ENCODE results near the gene MYH4.

The MYH4 gene

DNA sequence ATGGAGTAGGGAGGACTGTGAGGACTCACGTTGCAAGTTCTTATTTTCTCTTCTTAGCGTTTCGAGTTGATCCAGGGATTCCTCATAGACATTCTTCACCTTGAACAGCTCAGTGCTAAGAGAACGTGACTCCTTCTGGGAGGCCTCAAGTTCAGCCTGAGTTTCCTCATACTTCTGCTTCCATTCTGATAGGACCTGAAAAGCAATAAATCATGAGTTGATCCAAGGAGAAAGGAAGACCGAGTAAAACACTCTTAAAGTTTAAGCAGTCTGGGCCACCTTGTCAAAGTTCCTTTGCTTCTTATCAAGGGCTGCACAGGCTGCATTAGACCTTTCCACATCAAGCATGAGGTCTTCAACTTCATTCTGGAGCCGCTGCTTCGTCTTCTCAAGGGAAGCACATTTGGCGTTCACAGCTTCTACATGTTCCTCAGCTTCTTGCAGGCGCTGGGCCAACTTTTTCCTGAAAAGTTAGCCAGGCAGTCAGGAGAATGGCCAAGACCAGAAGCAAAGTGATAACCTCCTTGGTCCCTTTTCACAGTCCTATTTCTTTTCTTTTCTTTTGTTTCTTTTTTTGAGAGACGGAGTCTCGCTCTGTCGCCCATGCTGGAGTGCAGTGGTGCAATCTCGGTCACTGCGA, 72.7 kb downstream of the MYH4 start:
- no peak overlapping the region for H2BK12ac ChIP-seq (ENCODE audit: low read length)
- H3K9me3 ChIP-seq (ENCODE audit: insufficient read depth, low read depth, low read length): peaks cover 3% of the 10 kb centered on the region
- no peak overlapping the region for H2BK120ac ChIP-seq (ENCODE audit: insufficient read depth, low read length, poor library complexity)
- H3K36me3 ChIP-seq (ENCODE audit: control insufficient read depth in 1 of 2, insufficient read depth in 2 of 2, low read length in 2 of 2): no peaks in the 10 kb centered on the region
- no peak overlapping the region for H3K18ac ChIP-seq (ENCODE audit: low read length)
- no peak for DNase-seq
- no peak overlapping the region for H3K23ac ChIP-seq (ENCODE audit: low read length)
- H3K4me3 ChIP-seq (ENCODE audit: low read depth, low read length): no peak overlapping the region
- no peaks in the 10 kb centered on the region for H3K27me3 ChIP-seq (ENCODE audit: insufficient read depth, low read length)
- no peak overlapping the region for H2BK5ac ChIP-seq (ENCODE audit: low read depth, low read length, poor library complexity)
- H2AK5ac ChIP-seq (ENCODE audit: low read length): no peak overlapping the region
- no peak overlapping the region for H4K12ac ChIP-seq (ENCODE audit: low read depth, low read length)
- no peak overlapping the region for H3K9ac ChIP-seq (ENCODE audit: low read length)
- no peak overlapping the region for H4K91ac ChIP-seq (ENCODE audit: low read depth, low read length)
- no peak overlapping the region for H3K14ac ChIP-seq (ENCODE audit: low read length)
- no peak overlapping the region for H3K4ac ChIP-seq (ENCODE audit: low read depth, low read length)
- no peaks in the 10 kb centered on the region for H3K4me1 ChIP-seq (ENCODE audit: control insufficient read depth in 1 of 2, insufficient read depth in 2 of 2, low read length in 2 of 2)
- H4K8ac ChIP-seq (ENCODE audit: low read depth, low read length): no peak overlapping the region
- no CpG with 5 or more reads among the region's 14 CpGs for WGBS (ENCODE audit: extremely low coverage, insufficient coverage, insufficient read length)
- no peaks in the 10 kb centered on the region for H3K79me2 ChIP-seq (ENCODE audit: control insufficient read depth, insufficient read depth, low read length, poor library complexity)
- H3K27ac ChIP-seq (ENCODE audit: low read depth, low read length): no peak overlapping the region
- no peaks in the 10 kb centered on the region for H3K79me1 ChIP-seq (ENCODE audit: low read length)
- H3K4me2 ChIP-seq (ENCODE audit: low read length): no peak overlapping the region
- H2AFZ ChIP-seq (ENCODE audit: insufficient read depth, low read length, poor library complexity): no peak overlapping the region

DNA sequence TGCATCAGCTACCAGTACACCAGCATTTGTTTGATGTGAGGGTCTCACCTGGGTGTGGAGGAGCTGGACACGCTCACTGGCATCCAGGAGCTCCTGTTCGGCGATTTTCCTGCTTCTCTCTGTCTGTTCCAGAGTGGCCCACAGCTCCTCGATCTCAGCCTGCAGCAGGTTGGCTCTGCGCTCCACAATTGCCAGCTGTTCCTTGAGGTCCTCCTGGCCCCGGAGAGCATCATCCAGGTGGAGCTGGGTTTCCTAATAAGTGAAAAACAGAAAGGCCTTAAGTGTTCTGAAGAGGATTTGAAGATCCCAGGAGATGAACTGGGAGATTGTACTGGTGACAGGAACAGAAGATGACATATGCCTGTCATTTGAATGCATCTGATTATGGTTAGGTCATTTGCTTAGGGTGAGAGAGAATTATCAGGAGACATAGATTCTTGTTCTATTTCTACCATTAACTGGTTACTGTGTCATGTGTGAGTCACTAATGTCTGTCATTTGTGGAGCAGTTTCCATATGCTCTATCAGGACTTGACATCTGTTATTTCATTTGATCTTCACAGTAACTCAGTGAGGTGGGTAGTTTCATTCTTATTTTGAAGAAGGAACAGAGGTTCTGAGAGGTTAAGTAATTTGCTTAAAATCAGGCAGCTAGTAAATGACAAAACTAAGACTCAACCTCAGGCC, 75.0 kb downstream of the MYH4 start:
- Histone ChIP-seq H3K4ac (ENCODE audit: low read depth, low read length) (no peak overlapping the region), H4K12ac (ENCODE audit: low read depth, low read length) (no peak overlapping the region), H2BK5ac (ENCODE audit: low read depth, low read length, poor library complexity) (no peak overlapping the region), H3K4me3 (ENCODE audit: low read depth, low read length) (no peak overlapping the region), H3K4me1 (ENCODE audit: control insufficient read depth in 1 of 2, insufficient read depth in 2 of 2, low read length in 2 of 2) (no peaks in the 10 kb centered on the region), H2AFZ (ENCODE audit: insufficient read depth, low read length, poor library complexity) (no peak overlapping the region), H3K18ac (ENCODE audit: low read length) (no peak overlapping the region), H3K36me3 (ENCODE audit: control insufficient read depth in 1 of 2, insufficient read depth in 2 of 2, low read length in 2 of 2) (no peaks in the 10 kb centered on the region), H2BK12ac (ENCODE audit: low read length) (no peak overlapping the region), H2BK120ac (ENCODE audit: insufficient read depth, low read length, poor library complexity) (no peak overlapping the region), H4K8ac (ENCODE audit: low read depth, low read length) (no peak overlapping the region), H3K27me3 (ENCODE audit: insufficient read depth, low read length) (no peaks in the 10 kb centered on the region), H2AK5ac (ENCODE audit: low read length) (no peak overlapping the region), H3K14ac (ENCODE audit: low read length) (no peak overlapping the region), H4K91ac (ENCODE audit: low read depth, low read length) (no peak overlapping the region), H3K9ac (ENCODE audit: low read length) (no peak overlapping the region), H3K79me1 (ENCODE audit: low read length) (no peaks in the 10 kb centered on the region), H3K79me2 (ENCODE audit: control insufficient read depth, insufficient read depth, low read length, poor library complexity) (no peaks in the 10 kb centered on the region), H3K4me2 (ENCODE audit: low read length) (no peak overlapping the region), H3K9me3 (ENCODE audit: insufficient read depth, low read depth, low read length) (peaks cover 3% of the 10 kb centered on the region), H3K23ac (ENCODE audit: low read length) (no peak overlapping the region), H3K27ac (ENCODE audit: low read depth, low read length) (no peak overlapping the region)
- no peak for DNase-seq
- WGBS (ENCODE audit: extremely low coverage, insufficient coverage, insufficient read length): no CpG with 5 or more reads among the region's 6 CpGs

Data from trophoblast cell (in vitro differentiated cells and primary cell).